ENCODE results near the gene SYCP2.
"Not testable (repeated sequence)": the region's sequence is repeated elsewhere in the genome, so short reads cannot be mapped to it uniquely, and the experiment has no call there.

Gene SYCP2

GRCh38 chr20:59933296-59933848 lies at the start of gene SYCP2:
Gene SYCP2, minus strand, starts transcription at chr20:59933637. Its CDS starts 11,224 bp downstream, at chr20:59922413.
- peak; percentile 73 for DNase-seq (ENCODE audit: low spot score)
- FAIRE-seq, result no peak

- DNase-seq (ENCODE audit: low spot score) (no peak), FAIRE-seq (no peak)
These were observed 49.6 kb upstream of the SYCP2 start for GRCh38 chr20:59983076-59983475.

GRCh38 chr20:59977086-59977485 lies 43.6 kb upstream of the SYCP2 start:
- DNase-seq (ENCODE audit: low spot score) (no peak), FAIRE-seq (no peak)

GRCh38 chr20:59976156-59976782 lies 42.8 kb upstream of the SYCP2 start:
- DNase-seq (ENCODE audit: low spot score) (no peak), FAIRE-seq (no peak)

- no peak for FAIRE-seq
These were observed 38.8 kb upstream of the SYCP2 start for GRCh38 chr20:59972037-59972801.

GRCh38 chr20:59971428-59971827 lies 38.0 kb upstream of the SYCP2 start:
- no peak for DNase-seq (ENCODE audit: low spot score)
- no peak for FAIRE-seq

More at GRCh38 chr20:59972037-59972801, 38.8 kb upstream of the SYCP2 start:
- DNase-seq (ENCODE audit: low spot score), result no peak

- FAIRE-seq, result no peak
- DNase-seq (ENCODE audit: low spot score), result no peak
These were observed 33.0 kb upstream of the SYCP2 start for GRCh38 chr20:59966428-59966827.

- DNase-seq (ENCODE audit: low spot score), result no peak
- no peak for FAIRE-seq
These were observed 28.7 kb upstream of the SYCP2 start for GRCh38 chr20:59962155-59962554.

- FAIRE-seq, result no peak
These were observed 28.0 kb upstream of the SYCP2 start for GRCh38 chr20:59961423-59961822.

GRCh38 chr20:59958626-59959025 lies 25.2 kb upstream of the SYCP2 start:
- FAIRE-seq (no peak), DNase-seq (ENCODE audit: low spot score) (no peak)

More at GRCh38 chr20:59961423-59961822, 28.0 kb upstream of the SYCP2 start:
- no peak for DNase-seq (ENCODE audit: low spot score)

- FAIRE-seq (no peak), DNase-seq (ENCODE audit: low spot score) (no peak)
These were observed 24.7 kb upstream of the SYCP2 start, which contains the start of gene CDH26 for GRCh38 chr20:59958123-59958522. Gene CDH26, plus strand, starts transcription at chr20:59958423. Its CDS starts 304 bp downstream, at chr20:59958727.

GRCh38 chr20:59957568-59957967 lies 24.1 kb upstream of the SYCP2 start:
- not testable (repeated sequence) for DNase-seq (ENCODE audit: low spot score); FAIRE-seq

- FAIRE-seq (no peak), DNase-seq (ENCODE audit: low spot score) (peak; percentile 29)
These were observed 21.8 kb upstream of the SYCP2 start for GRCh38 chr20:59955131-59955796.

- FAIRE-seq (no peak), DNase-seq (ENCODE audit: low spot score) (no peak)
These were observed 21.3 kb upstream of the SYCP2 start for GRCh38 chr20:59954718-59955117.

GRCh38 chr20:59949911-59950310 lies 16.5 kb upstream of the SYCP2 start:
- DNase-seq (ENCODE audit: low spot score), result no peak
- FAIRE-seq, result no peak

GRCh38 chr20:59948828-59949720 lies 15.6 kb upstream of the SYCP2 start:
- DNase-seq (ENCODE audit: low spot score), result peak; percentile 17

GRCh38 chr20:59948212-59948611 lies 14.8 kb upstream of the SYCP2 start:
- DNase-seq (ENCODE audit: low spot score), result no peak
- FAIRE-seq, result no peak

More at GRCh38 chr20:59948828-59949720, 15.6 kb upstream of the SYCP2 start:
- no peak for FAIRE-seq

GRCh38 chr20:59947376-59947775 lies 13.9 kb upstream of the SYCP2 start:
- DNase-seq (ENCODE audit: low spot score) (no peak), FAIRE-seq (no peak)

GRCh38 chr20:59945731-59946130 lies 12.3 kb upstream of the SYCP2 start:
- DNase-seq (ENCODE audit: low spot score) (no peak), FAIRE-seq (no peak)

- FAIRE-seq (no peak), DNase-seq (ENCODE audit: low spot score) (no peak)
These were observed 11.7 kb upstream of the SYCP2 start for GRCh38 chr20:59945175-59945574.

GRCh38 chr20:59944726-59945125 lies 11.3 kb upstream of the SYCP2 start:
- no peak for FAIRE-seq
- DNase-seq (ENCODE audit: low spot score), result no peak
